ENCODE data around the gene ITIH3.

Gene ITIH3

GRCh38 chr3:52820736-52821135 is 26.1 kb downstream of the ITIH3 start:
- TF ChIP-seq CTCF (conservative IDR thresholded peaks at IDR 0.05) (peak; percentile 82), ZFX (IDR thresholded peaks at IDR 0.05) (no peak)
- no peak overlapping the region for H3K27ac ChIP-seq

- no peak overlapping the region for H3K27ac ChIP-seq
- TF ChIP-seq ZFX (IDR thresholded peaks at IDR 0.05) (no peak), CTCF (conservative IDR thresholded peaks at IDR 0.05) (no peak)
Observed at GRCh38 chr3:52822363-52822762, 27.8 kb downstream of the ITIH3 start.

GRCh38 chr3:52824037-52824436 is 29.4 kb downstream of the ITIH3 start:
- no peak overlapping the region for H3K27ac ChIP-seq
- TF ChIP-seq CTCF (conservative IDR thresholded peaks at IDR 0.05): no peak
- no peak for TF ChIP-seq ZFX (IDR thresholded peaks at IDR 0.05)

GRCh38 chr3:52827441-52827840 is 32.8 kb downstream of the ITIH3 start:
- TF ChIP-seq CTCF (conservative IDR thresholded peaks at IDR 0.05): no peak
- no peak for TF ChIP-seq ZFX (IDR thresholded peaks at IDR 0.05)
- no peak overlapping the region for H3K27ac ChIP-seq

GRCh38 chr3:52827866-52828376 is 33.3 kb downstream of the ITIH3 start:
- no peak overlapping the region for H3K27ac ChIP-seq
- no peak for TF ChIP-seq ZFX (IDR thresholded peaks at IDR 0.05)
- no peak for TF ChIP-seq CTCF (conservative IDR thresholded peaks at IDR 0.05)

- peak overlapping the region; percentile 52 for H3K27ac ChIP-seq
- TF ChIP-seq CTCF (conservative IDR thresholded peaks at IDR 0.05) (no peak), ZFX (IDR thresholded peaks at IDR 0.05) (no peak)
Observed at GRCh38 chr3:52829482-52829881, 34.9 kb downstream of the ITIH3 start.

- TF ChIP-seq CTCF (conservative IDR thresholded peaks at IDR 0.05) (no peak), ZFX (IDR thresholded peaks at IDR 0.05) (no peak)
- peak overlapping the region; percentile 52 for H3K27ac ChIP-seq
Observed at GRCh38 chr3:52829906-52830463, 35.4 kb downstream of the ITIH3 start.

All from C4-2B (cell line).